HL-60 (cell line): ENCODE results near the gene IL12RB2.

ENCODE experiments used
- CTCF ChIP-seq: IDR thresholded peaks from one replicate; pipeline ENCODE4 v1.5.1; 2011; ENCODE audit warnings: low read length, control low read depth, inconsistent platforms; ENCODE audit not compliant: insufficient read depth
- GABPA ChIP-seq: IDR thresholded peaks from 2 replicates; pipeline ENCODE4 v1.6.1; 2012; ENCODE audit warnings: low read depth
- POLR2AphosphoS5 ChIP-seq: IDR thresholded peaks from 2 replicates; pipeline ENCODE4 v1.6.1; 2012; ENCODE audit warnings: low read depth
- REST ChIP-seq: IDR thresholded peaks from 2 replicates; pipeline ENCODE4 v1.6.1; 2012; ENCODE audit warnings: low read depth; ENCODE audit not compliant: insufficient replicate concordance

- TF ChIP-seq CTCF (no peak), POLR2AphosphoS5 (no peak), REST (no peak), GABPA (no peak)
These were observed 10.1 kb downstream of the IL12RB2 start for GRCh38 chr1:67317803-67318202.
